ENCODE data around the gene MCC.

Gene MCC

DNA sequence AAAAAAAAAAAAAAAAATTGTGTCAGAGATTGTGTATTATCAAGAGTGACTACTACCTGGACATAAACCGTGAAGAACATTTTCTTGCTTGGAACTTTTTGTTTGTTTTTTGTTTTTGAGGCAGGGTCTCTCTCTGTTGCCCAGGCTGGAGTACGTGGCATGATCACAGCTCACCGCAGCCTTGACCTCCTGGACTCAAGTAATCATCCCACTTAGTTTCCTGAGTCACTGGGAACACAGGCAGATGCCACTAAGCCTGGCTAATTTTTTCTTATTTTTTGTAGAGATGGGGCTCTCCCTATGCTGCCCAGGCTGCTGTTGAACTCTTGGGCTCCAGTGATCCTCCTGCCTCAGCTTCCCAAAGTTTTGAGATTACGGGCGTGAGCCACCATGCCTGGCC lies 485.8 kb downstream of the MCC start:
- no peak for DNase-seq

DNA sequence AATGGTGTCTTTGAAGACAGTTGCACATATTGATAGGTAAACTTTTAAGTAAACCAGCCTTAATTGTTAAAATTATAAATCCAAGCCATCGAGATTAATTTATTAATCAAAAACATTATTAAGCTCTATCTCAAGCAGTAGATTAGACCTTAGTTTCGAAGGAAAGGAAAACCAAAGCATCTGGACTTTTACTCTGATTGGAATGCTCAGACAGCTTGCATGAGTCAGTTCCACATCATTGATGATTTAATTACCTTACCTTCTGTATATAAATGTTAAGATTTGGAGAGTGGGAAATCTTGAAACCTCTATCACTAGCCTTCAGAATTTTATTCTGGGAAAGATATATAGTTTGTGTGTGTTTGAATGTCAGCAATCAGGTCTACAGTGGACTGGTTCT lies 487.8 kb downstream of the MCC start:
- DNase-seq = no peak

DNA sequence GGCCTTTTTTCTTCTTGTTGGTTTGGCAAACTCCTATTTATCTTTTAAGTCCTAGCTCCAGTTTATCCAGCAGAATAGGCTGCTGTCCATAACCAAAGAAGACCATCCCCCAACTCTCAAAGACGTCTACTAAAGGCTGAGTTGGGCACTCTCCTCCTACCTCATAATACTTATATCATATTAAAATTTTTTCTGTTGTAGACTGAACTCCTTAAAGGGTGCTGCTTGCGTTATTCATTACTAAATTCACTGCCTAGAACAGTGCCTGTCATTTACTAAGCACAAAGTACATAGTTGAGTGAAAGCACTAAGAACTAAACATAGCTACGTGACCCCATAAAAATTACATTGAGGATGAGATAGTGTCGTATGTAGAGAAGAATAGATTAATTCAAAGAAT lies 490.0 kb downstream of the MCC start:
- DNase-seq = no peak

DNA sequence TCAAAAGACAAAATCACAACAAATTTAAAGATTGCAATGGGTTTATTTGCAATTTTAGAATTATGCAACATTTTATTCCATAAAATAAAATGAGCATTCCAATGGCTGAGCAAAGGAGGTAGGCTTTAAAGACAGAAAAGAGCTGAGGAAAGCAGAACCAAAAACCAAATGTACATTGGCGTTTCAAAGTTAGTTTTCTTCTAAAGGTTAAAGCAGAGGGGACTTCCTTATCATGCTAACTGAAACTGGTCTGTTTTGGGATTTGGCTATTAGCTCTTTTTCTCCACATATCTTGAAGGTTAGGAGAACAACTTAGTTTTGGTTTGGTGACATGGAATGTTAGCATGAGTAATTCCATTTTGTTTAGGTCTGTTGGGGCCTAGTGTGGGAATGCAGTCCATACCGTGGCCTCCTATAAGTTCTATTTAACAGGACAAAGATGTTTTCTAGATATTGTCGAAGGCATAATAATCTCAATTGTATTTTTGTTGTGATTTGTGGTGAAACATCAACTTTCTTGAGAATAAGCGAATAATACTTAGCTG lies 491.4 kb downstream of the MCC start:
- DNase-seq = no peak

DNA sequence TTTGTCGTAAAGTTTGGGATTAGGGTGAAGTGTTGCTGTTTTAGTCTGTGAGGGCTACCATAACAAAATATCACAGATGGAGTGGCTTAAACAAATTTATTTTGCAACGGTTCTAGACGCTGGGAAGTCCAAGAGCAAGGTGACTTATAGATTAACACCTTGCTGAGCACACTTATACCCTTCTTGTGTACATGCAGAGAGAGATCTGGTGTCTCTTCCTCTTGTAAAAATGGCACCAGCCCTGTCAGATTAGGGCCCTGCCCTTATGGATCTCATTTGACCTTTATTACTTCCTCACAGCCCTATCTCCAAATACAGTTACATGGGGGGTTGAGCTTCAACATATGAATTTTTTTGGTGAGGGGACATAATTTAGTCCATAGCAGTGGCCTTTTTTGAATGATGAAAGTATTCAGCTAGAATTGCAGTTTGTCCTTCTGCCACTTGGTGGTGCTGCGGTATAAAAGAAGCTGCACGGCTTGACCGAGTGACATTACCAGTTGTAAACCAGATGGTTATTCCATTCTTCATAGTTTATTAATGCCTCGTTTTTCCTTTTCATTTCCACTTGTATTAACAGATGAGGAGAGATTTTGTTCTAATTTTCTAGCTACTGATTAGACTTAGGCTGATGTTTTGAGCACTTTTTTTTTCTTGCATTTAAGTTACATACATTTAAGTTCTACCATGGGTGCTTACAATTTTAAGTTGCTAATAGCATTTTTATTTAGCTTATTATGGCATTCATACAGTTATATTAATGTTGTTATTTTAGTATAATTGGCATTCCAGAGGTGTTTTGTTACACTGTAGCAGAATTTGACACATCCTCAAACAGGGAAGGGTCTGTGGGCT lies 492.3 kb downstream of the MCC start:
- DNase-seq = peak; percentile 68

DNA sequence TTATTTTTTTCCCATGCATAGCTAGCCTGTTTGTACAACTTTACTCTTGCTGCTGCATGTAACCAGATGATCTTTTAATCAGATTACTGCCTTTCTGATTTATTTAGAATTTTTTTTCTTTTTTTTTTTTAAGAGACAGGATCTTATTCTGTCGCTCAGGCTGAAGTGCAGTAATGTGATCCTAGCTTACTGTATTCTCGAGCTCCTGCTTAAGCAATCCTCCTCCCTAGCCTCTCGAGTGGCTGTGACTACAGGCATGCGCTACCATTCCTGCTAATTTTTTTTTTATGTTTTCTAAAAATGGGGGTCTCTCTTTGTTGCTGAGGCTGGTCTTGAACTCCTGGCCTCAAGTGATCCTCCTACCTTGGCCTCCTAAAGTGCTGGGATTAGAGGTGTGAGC lies 502.0 kb downstream of the MCC start:
- no peak for DNase-seq

DNA sequence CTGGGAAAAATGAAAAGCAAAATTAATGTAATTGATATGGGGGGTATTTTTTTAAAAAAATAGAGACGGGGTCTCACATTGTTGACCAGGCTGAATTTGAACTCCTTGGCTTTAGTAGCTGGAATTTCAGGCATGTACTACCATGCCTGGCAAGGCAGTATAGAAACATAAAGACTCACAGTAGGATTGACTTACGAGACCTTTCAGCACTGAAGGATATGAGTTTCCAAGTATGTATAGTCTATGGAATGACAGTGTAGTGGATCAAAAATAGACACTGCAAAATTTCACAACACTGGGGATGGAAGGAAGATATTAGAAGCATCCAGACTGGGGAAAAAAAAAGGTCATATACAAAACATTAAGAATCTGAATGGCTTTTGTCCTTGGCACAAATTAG lies 504.9 kb downstream of the MCC start:
- DNase-seq = no peak

DNA sequence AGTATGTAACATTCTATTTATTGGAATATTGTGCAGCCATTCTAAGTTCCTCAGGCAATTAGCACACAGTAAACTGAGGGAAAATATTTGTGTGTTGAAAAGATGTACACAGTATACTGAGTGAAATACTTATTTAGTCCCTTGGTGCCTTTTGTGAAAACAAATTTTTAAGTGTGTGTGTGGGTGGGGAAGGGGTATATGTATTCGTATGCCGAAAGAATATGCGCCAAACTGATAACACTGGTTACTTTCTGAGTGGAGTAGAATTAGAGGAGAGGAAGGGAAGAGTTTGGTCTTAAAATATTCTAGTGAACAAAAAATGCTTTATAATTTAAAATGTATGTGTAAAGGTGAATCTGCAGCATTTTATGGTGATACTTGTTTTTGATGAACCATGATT lies 508.5 kb downstream of the MCC start:
- DNase-seq = no peak

DNA sequence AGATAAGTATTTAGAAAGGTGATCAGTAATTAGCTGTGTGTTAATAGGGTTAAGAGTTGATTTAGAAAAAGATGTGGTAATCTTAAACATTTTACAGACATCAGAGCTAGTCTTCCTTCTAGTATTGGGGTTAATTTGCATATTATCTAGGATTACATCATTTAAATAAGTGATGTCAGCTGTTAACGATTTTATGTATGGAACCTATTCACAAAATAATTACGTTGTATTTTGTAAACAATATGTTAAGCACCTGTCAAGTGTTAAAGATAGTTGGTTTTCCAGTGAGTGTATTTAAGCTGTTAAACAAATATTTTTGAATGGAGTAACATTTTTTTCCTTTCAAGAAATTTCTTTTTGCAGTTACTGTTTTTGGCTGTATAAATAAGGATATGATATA lies 509.4 kb downstream of the MCC start:
- no peak for DNase-seq

DNA sequence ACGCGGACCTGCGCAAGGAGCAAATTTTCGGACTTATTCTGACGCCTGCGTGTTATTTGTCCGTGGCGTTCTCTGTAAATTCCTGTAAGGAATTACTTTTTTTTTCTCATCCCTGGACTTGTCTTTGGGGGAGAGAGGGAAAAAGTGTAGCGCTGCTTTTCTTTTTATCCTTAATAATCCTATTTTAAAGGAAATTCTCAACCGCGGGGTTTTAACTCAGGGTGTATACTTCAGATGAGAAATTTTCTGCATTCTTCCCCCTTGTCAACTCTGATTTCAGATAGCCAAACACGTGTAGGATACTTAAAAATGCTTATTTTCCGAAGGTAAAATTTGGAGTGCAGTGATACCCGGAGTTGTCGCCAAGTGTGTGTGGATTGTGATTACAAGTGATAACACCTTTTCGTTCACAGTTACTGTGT lies 510.8 kb downstream of the MCC start:
- no peak for DNase-seq

DNA sequence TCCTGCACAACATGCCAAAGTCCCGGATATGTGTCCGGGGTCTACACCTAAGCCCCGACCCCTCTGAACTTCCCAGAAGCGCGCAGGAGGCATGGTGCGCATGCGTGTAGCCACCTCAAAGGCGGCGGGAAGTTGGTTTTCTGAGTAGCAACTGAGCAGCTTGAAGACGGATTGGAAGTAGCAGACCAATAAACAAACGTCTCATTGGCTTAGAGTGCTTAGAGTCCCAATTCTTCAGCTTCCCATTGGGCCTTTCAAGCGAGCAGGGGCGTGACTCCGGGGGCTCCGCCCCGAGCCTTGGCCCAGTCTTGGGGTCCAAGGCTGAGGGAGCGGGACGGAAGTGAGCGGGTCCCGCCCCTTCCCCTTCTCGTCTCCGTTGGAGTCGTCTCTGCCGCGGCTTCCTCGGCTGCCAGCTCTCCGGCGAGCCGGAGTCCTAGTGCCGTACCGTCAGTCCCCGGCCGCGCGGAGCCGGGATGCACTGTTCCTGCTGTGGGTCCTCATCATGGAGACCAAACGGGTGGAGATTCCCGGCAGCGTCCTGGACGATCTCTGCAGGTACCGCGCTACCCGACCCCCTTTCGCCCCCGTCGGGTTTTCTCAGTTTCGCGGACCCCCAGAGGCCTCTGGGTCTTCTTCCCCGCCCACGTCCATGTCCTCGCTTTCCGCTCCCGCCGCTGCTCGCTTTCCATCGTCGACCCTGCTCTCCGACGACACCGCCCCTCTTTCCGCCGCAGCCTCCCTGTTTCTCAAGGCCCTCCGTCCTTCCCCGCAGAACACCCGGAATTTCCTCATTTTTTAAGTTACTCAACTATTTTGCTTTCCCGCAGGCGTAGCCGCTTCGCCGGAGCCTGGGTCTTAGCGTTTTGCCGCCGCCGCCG lies 511.6 kb downstream of the MCC start, which contains the start of gene DCP2:
TSS of gene DCP2 (plus strand) at position 367 of the 878 bp plus-strand sequence. CDS start at position 503, 136 bp downstream.
- peak; percentile 95 for DNase-seq

DNA sequence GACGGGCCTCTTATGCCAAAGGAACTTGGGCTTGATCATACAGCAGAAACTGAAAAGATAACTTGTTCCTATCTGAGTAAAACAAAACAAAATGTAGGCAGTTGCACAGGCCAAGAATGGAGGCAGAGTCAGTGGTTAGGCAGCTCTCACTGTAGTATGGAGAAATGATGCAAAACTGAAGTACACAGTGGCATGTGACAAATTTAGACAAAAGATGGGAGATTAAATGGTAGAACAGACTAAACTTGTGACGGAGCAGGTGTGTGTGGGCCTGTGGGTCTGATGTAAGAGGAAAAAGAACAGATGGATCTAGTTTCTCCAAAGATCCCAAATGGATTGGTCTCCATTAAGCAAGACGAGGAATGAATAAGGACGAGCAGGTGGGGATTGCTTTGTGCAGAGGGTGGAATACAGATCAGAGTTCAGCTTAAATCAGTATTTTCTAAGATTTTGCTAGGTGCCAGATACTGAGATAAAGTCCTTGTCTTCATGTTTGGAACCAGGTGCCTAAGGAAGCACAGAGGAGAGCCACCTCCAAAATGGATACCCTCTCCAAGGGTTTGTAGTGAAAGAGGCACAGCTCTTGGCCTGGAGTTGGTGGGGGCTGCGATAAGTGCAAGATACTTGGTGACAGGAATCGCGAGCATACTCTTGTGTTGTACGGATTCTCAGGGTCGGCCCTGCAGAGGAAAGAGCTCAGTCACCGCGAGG lies 512.4 kb downstream of the MCC start:
- no peak for DNase-seq

DNA sequence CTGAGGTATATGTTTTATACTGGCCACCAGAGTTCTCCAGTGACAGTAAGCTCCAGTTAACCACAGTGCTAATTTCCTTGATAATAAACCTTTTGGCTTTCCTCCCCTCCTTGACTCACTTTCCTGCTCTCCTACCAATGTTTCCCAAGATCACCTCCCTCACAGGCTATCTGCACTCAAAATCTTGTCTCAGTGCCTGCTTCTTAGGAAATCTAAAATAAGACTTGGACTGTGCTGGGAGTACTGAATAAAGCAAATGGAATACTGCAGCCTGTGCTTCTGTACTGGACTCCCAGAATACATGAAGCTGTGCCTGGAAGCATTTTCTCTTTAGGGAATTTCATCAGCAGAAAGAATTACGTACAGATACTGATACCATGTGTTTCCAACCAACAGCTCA lies 513.4 kb downstream of the MCC start:
- no peak for DNase-seq

DNA sequence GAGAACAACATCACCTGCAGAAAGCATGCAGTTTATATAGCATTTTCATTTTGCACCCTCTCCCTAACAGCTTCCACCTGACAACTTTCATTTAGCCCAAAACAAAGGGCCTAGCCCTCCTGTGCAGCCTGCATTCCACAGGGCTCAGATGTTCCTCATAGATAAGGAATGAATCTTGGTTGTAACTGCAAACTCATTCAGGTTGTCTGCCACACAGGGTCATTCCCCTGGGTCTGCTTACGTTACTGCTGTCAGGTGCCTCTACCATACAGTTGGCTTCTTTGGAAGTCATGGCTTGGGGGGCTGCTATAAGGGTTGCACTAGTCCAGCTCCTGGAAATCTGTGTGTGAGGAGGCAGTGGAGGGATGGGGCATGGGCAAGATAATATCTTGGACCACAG lies 514.3 kb downstream of the MCC start:
- DNase-seq = no peak

DNA sequence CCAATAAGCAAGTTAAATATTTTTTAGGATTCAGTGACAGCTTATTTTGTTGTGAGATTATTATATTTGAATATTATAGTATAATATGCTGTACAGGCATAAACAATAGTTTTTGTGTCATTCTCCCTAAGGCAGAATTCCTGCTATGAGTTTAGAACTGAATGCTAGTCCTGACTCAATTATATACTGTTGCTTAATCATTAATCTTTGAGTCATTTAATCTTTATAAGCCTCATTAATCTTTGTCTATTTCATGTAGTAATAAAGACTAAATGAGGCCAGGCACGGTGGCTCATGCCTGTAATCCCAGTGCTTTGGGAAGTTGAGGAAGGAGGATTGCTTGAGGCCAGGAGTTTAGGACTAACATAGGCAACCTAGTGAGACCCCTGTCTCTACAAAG lies 515.2 kb downstream of the MCC start:
- no peak for DNase-seq
